Retina (tissue), 1 donor: ENCODE results near the gene RGPD6.
"Not testable (repeated sequence)": the region's sequence is repeated elsewhere in the genome, so short reads cannot be mapped to it uniquely, and the experiment has no call there.

Experiments used
- DNase-seq: peaks from one replicate; pipeline ENCODE4 v3.0.0-alpha.2; 2016

Gene RGPD6

GRCh38 chr2:110576763-110577416, at the start of gene RGPD6:
Gene RGPD6 (minus strand): TSS chr2:110577222. CDS start chr2:110577024, 198 bp downstream.
- DNase-seq, result not testable (repeated sequence)

DNA sequence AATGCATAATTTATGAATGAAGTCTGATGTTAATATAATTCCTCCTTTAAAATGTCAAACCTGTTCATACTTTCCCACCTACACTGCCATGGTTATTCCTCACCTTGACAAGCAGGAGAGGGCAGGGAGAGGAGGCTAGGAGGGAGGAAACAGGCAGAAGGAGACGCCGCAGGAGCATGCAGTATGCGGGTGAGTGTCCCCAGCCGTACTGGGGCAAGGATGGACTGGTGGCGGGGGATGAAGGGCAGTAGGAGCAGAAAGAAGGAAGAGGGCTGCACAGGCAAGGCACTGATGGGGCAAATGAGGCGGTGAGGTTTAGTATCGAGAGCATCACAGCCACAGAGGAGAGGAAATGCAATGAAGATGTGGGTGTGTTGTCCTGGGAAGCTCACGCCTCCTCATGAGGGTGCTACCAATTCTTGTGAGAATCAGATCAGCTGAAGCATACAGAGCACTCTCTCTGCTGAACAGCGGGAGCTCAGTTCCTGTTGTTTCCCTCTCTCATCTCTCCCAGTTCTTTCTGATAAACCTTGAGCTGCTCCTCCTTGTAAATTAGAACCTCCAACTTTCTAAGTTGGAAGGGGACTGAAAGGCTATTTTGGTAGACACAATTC, 42.4 kb upstream of the RGPD6 start:
- not testable (repeated sequence) for DNase-seq

GRCh38 chr2:110613927-110614326, 36.9 kb upstream of the RGPD6 start:
- DNase-seq, result not testable (repeated sequence)

- not testable (repeated sequence) for DNase-seq
These were observed 33.7 kb upstream of the RGPD6 start for GRCh38 chr2:110610613-110611250.

- not testable (repeated sequence) for DNase-seq
These were observed 33.0 kb upstream of the RGPD6 start for GRCh38 chr2:110609843-110610612.

DNA sequence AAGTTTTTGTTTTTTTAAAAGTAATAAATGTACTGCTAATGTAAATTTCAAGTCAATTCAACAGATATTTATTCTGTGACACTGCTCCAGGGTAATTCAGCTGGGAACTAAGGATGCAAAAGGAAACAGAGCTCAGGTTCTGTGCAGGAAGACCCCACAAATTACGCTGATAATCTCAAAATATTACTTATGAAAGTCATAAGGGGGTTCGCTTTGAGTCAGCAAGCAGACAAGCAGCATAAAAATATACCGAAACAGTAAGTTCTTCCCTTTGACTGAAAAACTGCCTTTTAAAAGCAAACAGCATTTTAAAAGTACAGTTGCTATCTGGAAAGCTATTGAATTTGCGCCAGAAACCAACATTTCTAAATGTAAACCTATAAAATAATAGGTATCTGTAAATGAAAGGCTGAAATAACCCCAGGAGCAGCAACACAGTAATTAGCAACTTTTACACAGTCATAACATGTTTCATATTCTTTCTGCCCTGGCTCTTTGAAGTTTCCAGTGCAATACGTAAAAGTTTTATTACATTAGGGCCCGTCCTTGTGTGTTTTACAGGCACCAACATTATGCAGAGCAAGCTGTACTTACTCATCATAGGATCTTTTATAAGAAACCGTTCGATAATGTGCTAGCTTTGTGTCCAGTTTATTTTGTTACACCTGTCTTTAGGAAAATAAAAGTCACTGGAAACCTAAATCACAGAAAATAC, 31.9 kb upstream of the RGPD6 start:
- not testable (repeated sequence) for DNase-seq

- not testable (repeated sequence) for DNase-seq
These were observed 28.0 kb upstream of the RGPD6 start for GRCh38 chr2:110605057-110605456.

GRCh38 chr2:110603917-110604591, 27.0 kb upstream of the RGPD6 start:
- not testable (repeated sequence) for DNase-seq

GRCh38 chr2:110602139-110602538, 25.1 kb upstream of the RGPD6 start:
- DNase-seq, result not testable (repeated sequence)

DNA sequence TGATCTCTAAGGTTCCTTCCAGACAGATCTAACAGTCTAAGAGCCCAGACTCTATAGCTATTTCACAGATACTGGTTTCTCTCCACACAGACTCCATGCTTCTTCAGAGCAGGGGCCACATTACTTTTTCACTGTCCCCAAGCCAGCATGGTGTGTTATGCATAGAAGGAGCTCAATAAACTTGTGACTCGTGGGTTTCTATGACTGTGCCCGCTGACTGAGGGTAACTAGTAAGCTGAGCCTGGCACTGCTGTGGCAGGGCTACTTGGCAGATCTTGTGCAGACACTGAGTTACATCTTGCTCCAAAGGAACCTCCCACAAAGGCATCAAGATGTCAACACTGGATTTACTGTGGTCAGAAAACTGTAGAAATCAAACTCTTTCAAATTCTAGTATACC, 15.0 kb upstream of the RGPD6 start:
- not testable (repeated sequence) for DNase-seq

DNA sequence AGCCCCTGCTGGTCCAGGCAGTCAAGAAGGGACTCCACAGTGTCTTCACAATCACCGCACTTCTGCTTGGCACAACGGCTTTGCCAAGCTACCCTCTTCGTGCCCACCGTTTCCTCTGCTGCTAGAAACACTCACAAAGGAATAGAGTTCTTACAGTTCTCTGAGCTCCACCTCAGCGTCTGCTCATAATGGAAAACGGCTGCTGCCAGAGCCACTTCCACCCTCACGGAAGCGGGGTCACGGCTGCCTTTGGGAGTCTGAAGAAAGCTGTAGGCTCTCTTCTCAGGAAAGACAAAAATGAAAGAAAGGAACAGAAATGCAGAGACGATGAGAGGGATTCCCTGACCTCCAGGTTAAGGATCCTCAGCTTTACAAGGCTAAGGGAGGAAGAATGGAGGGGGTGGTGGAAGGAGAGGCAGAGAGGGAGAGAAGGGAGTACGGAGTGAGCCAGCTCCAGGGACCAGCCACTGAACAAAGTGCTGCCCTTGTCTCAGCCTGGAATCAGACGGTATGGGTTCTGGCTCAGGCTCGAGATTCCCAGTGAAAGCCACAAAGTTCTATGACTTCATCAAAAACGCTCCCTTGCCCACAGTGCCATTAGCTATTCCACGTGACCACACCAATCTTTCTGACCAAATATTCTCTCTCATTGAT, 12.8 kb upstream of the RGPD6 start:
- not testable (repeated sequence) for DNase-seq

- DNase-seq, result not testable (repeated sequence)
These were observed 11.5 kb upstream of the RGPD6 start for GRCh38 chr2:110588520-110588919.

- DNase-seq, result not testable (repeated sequence)
These were observed 2.4 kb upstream of the RGPD6 start for GRCh38 chr2:110579216-110579965.

- not testable (repeated sequence) for DNase-seq
These were observed 1.4 kb upstream of the RGPD6 start for GRCh38 chr2:110578429-110578828.

DNA sequence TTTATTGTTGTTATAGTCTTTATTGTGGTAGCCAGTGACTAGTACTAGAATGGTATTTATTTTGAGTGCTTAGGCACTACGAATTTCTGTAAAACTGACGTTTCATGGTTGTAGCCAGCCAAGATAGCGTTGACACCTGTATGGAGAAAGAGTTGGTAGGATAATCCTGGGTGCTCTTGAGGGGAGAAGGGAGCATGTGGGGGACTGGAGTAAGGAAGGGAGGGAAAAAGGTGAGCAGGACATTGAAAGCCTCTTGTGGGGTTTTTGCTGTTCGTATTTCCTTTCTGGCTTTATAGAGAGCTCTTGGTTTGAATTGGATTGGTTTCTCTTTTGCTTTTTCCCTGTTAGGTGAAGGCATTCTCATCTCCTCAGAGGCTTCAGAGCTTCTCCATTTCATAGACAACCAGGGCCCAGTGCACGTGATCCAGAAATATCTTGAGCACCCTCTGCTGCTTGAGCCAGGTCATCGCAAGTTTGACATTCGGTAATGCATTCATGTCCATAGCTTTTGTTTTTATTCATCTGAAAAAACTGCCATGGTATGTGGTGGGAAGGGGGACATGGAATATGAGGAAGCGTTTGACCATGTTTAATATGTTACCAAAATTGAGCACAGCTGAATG, 77.2 kb downstream of the RGPD6 start:
- not testable (repeated sequence) for DNase-seq

DNA sequence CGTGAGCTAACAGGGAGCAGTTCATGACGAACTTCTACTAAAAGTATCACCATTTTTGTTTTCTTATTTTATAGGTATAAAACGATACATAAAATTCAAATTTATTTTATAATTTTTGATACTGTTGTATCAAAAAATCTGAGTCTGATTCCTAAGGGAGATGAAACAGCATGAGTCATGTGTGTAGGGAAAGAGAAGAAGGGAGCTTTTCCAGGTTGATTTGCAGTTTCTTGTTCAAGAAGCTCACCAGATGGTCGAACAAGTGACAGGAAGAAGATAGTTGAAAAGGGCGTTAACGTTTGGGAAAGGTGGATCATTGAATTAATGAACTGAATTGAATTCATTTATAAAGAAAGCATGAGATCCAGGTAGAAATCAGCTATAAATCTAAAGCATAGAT, 81.0 kb downstream of the RGPD6 start:
- not testable (repeated sequence) for DNase-seq

GRCh38 chr2:110494488-110494887, 82.5 kb downstream of the RGPD6 start:
- DNase-seq, result not testable (repeated sequence)

DNA sequence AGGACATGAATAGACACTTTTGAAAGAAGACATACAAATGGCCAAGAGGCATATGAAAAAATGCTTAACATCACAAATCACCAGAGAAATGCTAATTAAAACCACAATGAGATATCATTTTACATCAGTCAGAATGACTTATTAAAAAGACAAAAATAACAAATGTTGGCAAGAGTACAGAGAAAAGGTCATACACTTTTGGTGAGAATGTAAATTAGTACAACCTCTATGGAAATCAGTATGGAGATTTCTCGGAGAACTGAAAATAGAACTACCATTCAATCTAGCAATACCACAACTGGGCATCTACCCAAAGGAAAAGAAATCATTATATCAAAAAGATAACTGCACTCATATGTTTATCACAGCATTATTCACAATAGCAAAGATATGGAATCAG, 88.0 kb downstream of the RGPD6 start:
- DNase-seq, result not testable (repeated sequence)

- DNase-seq, result not testable (repeated sequence)
These were observed 94.3 kb downstream of the RGPD6 start for GRCh38 chr2:110482697-110483096.

DNA sequence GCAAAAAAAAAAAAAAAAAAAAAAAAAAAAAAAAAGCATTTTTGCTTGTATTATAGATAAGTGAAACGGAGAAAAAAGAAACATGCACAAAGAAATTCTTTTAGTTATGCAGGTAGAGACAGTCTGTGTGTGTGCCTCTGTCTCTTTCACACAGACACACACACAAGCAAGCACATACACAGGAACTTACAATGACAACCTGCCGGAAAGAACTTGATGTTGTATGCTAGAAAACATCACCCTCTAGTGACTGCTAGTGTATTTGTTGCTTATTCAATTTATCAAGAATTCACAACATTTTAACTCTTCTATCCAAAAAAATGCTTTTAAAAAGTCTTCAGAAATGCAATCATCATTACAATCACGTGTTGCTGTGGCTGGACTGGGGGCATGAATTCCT, 95.8 kb downstream of the RGPD6 start:
- DNase-seq, result not testable (repeated sequence)
